Neural cell (in vitro differentiated cells): ENCODE data around the gene PLD6. TPM values are rescaled to one million over a fixed set of nuclear protein-coding genes. Genes with fewer than 3 reads are reported as not detected.

Experiments
- H2AFZ ChIP-seq: fragments of 200-600, 300-800 bp; sonication (generic), shearing (Covaris generic); 2 replicates; pipeline ENCODE4 v1.6.0; 2014; ENCODE audit warnings: low read depth, mild to moderate bottlenecking, antibody characterized with exemption, low read length, moderate library complexity
- H3F3A ChIP-seq: fragments of 200-600 bp; shearing (Covaris generic); 2 replicates; pipeline ENCODE4 v1.6.1; 2016; ENCODE audit warnings: mild to moderate bottlenecking, moderate library complexity, mixed read lengths, antibody characterized with exemption, low read length; ENCODE audit not compliant: insufficient read depth, poor library complexity, severe bottlenecking
- H3K27ac ChIP-seq: fragments of 200-600, 300-800 bp; sonication (generic), shearing (Covaris generic); 2 replicates; pipeline ENCODE4 v1.5.1; 2014; ENCODE audit warnings: mild to moderate bottlenecking, low read length, moderate library complexity
- H3K27me3 ChIP-seq: fragments of 300-800, 200-600 bp; sonication (generic), shearing (Covaris generic); 2 replicates; pipeline ENCODE4 v1.6.0; 2014; ENCODE audit warnings: mild to moderate bottlenecking, low read depth, low read length, moderate library complexity; ENCODE audit not compliant: insufficient read depth
- H3K36me3 ChIP-seq: fragments of 300-800, 200-600 bp; sonication (generic), shearing (Covaris generic); 2 replicates; pipeline ENCODE4 v1.5.1; 2014; ENCODE audit warnings: mild to moderate bottlenecking, antibody characterized with exemption, low read length, moderate library complexity; ENCODE audit not compliant: insufficient read depth
- H3K4me2 ChIP-seq: fragments of 300-800, 200-600 bp; sonication (generic), shearing (Covaris generic); 2 replicates; pipeline ENCODE4 v1.6.0; 2014; ENCODE audit warnings: mild to moderate bottlenecking, low read length
- H3K4me3 ChIP-seq: fragments of 300-800, 200-600 bp; sonication (generic), shearing (Covaris generic); 2 replicates; pipeline ENCODE4 v1.5.1; 2014; ENCODE audit warnings: mild to moderate bottlenecking, low read length, moderate library complexity
- H3K79me2 ChIP-seq: fragments of 200-600 bp; shearing (Covaris generic); replicated peaks from 2 replicates; pipeline ENCODE4 v1.6.0; 2014; ENCODE audit warnings: mild to moderate bottlenecking, low read length, moderate library complexity; ENCODE audit not compliant: insufficient read depth
- H3K9ac ChIP-seq: fragments of 300-800, 200-600 bp; sonication (generic), shearing (Covaris generic); 2 replicates; pipeline ENCODE4 v1.6.1; 2016; ENCODE audit warnings: mild to moderate bottlenecking, low read length, mixed read lengths
- H3K9me2 ChIP-seq: fragments of 200-600 bp; shearing (Covaris generic); 2 replicates; pipeline ENCODE4 v1.6.1; 2016; ENCODE audit warnings: mild to moderate bottlenecking, low read length, mixed read lengths; ENCODE audit not compliant: insufficient read depth
- H3K9me3 ChIP-seq: fragments of 200-600, 300-800 bp; sonication (generic), shearing (Covaris generic); 2 replicates; pipeline ENCODE4 v1.6.1; 2016; ENCODE audit warnings: mild to moderate bottlenecking, mixed run types, low read length, moderate library complexity, mixed read lengths
- H4K20me1 ChIP-seq: fragments of 200-600 bp; shearing (Covaris generic); 2 replicates; pipeline ENCODE4 v1.6.1; 2016; ENCODE audit warnings: mild to moderate bottlenecking, mixed run types; ENCODE audit not compliant: insufficient read depth
- CTCF ChIP-seq: fragments of 450-650 bp; IDR thresholded peaks from 2 replicates; pipeline ENCODE4 v1.5.1; 2014; ENCODE audit warnings: antibody characterized with exemption, mild to moderate bottlenecking, moderate library complexity; ENCODE audit not compliant: poor library complexity, severe bottlenecking
- MXI1 ChIP-seq: fragments of 450-650 bp; conservative IDR thresholded peaks from 2 replicates; pipeline ENCODE4 v1.6.1; 2014; ENCODE audit warnings: antibody characterized with exemption, mild to moderate bottlenecking; ENCODE audit not compliant: poor library complexity, severe bottlenecking
- RAD21 ChIP-seq: fragments of 450-650 bp; conservative IDR thresholded peaks from 2 replicates; pipeline ENCODE4 v1.6.1; 2014; ENCODE audit warnings: antibody characterized with exemption, mild to moderate bottlenecking, moderate library complexity
- REST ChIP-seq: IDR thresholded peaks from 2 replicates; pipeline ENCODE4 v1.6.1; 2012; ENCODE audit warnings: borderline replicate concordance
- SMC3 ChIP-seq: fragments of 450-650 bp; conservative IDR thresholded peaks from 2 replicates; pipeline ENCODE4 v1.6.1; 2014; ENCODE audit warnings: antibody characterized with exemption, mild to moderate bottlenecking, moderate library complexity; ENCODE audit not compliant: poor library complexity
- TAF1 ChIP-seq: IDR thresholded peaks from 2 replicates; pipeline ENCODE4 v1.6.1; 2012; ENCODE audit warnings: low read depth
- polyA plus RNA-seq: library from polyadenylated mRNA; depleted of rRNA; stranded (reverse); fragments of >200 nt; gene quantifications from 2 replicates; pipeline ENCODE4 v1.2.3, GENCODE V29; 2014
- small RNA-seq, 3 experiments: library from RNA; depleted of rRNA; stranded (forward); fragments of <200 nt; gene quantifications; one replicate each; pipeline ENCODE3, GENCODE V24; 2012

PLD6 gene
- polyA plus RNA-seq, 1 donor from 2014 or later: 2.0 TPM

GRCh38 chr17:17151541-17151940 lies 54.6 kb downstream of the PLD6 start:
- Histone ChIP-seq H3K9ac (no peak overlapping the region), H3K4me2 (no peak overlapping the region), H3K9me2 (no peaks in the 10 kb centered on the region), H3K9me3 (no peaks in the 10 kb centered on the region), H3K4me3 (no peak overlapping the region), H3K27ac (no peak overlapping the region), H4K20me1 (no peaks in the 10 kb centered on the region), H3F3A (no peaks in the 10 kb centered on the region), H2AFZ (no peak overlapping the region), H3K79me2 (no peaks in the 10 kb centered on the region), H3K36me3 (peaks cover 11% of the 10 kb centered on the region), H3K27me3 (no peaks in the 10 kb centered on the region)
- TF ChIP-seq TAF1: no peak
- no peak for TF ChIP-seq CTCF
- no peak for TF ChIP-seq RAD21
- no peak for TF ChIP-seq REST
- TF ChIP-seq SMC3: no peak
- no peak for TF ChIP-seq MXI1

GRCh38 chr17:17151055-17151454 lies 55.1 kb downstream of the PLD6 start:
- no peaks in the 10 kb centered on the region for H3K9me2 ChIP-seq
- no peaks in the 10 kb centered on the region for H3K79me2 ChIP-seq
- no peaks in the 10 kb centered on the region for H3K9me3 ChIP-seq
- H3K27ac ChIP-seq: no peak overlapping the region
- H3K4me3 ChIP-seq: no peak overlapping the region
- H2AFZ ChIP-seq: no peak overlapping the region
- peaks cover 11% of the 10 kb centered on the region for H3K36me3 ChIP-seq
- H4K20me1 ChIP-seq: no peaks in the 10 kb centered on the region
- H3F3A ChIP-seq: no peaks in the 10 kb centered on the region
- TF ChIP-seq TAF1: no peak
- H3K4me2 ChIP-seq: no peak overlapping the region
- no peaks in the 10 kb centered on the region for H3K27me3 ChIP-seq
- no peak overlapping the region for H3K9ac ChIP-seq

Small RNA genes within 50 kb of the gene (small RNA-seq; reads per million reads assigned to genes)
- gene RNU6-767P: 0 reads per million in 3 experiments

Other genes with a start within 250 kb of the PLD6 start
- not detected in 2 replicates for gene TNFRSF13B, start 234.2 kb downstream of the PLD6 start, polyA plus RNA-seq
- gene MPRIP, start 163.9 kb downstream of the PLD6 start, polyA plus RNA-seq: 47.3 and 53.8 TPM in 2 replicates
- 33.3 and 34.0 TPM in 2 replicates for gene FLCN, start 30.8 kb upstream of the PLD6 start, polyA plus RNA-seq
- 203 and 213 TPM in 2 replicates for gene COPS3, start 74.9 kb upstream of the PLD6 start, polyA plus RNA-seq
- gene NT5M, start 97.0 kb upstream of the PLD6 start, polyA plus RNA-seq: 11.1 and 17.6 TPM in 2 replicates